Measurements from ENCODE around the gene SPSB2.
"Not testable (repeated sequence)": the region's sequence is repeated elsewhere in the genome, so short reads cannot be mapped to it uniquely, and the experiment has no call there.

SPSB2 gene

DNA sequence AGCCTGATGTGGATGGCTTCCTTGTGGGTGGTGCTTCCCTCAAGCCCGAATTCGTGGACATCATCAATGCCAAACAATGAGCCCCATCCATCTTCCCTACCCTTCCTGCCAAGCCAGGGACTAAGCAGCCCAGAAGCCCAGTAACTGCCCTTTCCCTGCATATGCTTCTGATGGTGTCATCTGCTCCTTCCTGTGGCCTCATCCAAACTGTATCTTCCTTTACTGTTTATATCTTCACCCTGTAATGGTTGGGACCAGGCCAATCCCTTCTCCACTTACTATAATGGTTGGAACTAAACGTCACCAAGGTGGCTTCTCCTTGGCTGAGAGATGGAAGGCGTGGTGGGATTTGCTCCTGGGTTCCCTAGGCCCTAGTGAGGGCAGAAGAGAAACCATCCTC lies 2.8 kb downstream of the SPSB2 start:
- DNase-seq (ENCODE audit: low read depth in 2 of 2): not testable (repeated sequence)

DNA sequence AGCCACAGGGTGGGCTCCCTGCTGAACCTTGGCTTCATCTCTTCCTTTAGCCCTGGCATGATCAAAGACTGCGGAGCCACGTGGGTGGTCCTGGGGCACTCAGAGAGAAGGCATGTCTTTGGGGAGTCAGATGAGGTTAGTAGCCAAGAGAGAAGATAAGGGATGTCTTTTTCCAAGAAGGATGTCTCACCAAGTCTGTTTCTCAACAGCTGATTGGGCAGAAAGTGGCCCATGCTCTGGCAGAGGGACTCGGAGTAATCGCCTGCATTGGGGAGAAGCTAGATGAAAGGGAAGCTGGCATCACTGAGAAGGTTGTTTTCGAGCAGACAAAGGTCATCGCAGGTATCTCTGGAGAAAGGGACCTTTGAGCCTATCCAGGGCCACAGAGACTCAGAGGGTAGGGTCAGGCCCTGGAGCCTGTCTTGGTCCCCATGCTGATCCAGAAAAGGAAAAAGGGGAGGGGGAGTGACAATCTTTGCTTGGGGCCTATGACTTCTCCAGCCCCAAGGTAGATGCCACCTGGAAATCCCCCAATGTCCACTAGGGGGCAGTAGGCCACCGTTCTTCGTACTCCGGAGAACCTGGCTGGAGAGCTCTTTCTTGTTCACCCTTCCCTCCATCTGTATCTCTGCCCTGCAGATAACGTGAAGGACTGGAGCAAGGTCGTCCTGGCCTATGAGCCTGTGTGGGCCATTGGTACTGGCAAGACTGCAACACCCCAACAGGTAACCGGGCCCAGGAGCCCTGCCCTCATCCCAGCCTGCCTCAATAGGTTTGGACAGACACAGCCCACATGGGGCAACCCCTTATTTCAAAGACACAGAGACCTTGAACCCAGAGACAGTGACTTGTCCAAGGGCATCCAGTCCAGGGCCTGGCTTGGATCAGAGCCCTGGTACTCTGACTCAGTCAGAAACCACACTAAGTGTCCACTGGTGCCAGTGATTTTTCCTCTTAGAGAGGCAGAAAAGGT lies 3.8 kb downstream of the SPSB2 start:
- DNase-seq (ENCODE audit: low read depth in 2 of 2): peak; percentile 74 to 81

DNA sequence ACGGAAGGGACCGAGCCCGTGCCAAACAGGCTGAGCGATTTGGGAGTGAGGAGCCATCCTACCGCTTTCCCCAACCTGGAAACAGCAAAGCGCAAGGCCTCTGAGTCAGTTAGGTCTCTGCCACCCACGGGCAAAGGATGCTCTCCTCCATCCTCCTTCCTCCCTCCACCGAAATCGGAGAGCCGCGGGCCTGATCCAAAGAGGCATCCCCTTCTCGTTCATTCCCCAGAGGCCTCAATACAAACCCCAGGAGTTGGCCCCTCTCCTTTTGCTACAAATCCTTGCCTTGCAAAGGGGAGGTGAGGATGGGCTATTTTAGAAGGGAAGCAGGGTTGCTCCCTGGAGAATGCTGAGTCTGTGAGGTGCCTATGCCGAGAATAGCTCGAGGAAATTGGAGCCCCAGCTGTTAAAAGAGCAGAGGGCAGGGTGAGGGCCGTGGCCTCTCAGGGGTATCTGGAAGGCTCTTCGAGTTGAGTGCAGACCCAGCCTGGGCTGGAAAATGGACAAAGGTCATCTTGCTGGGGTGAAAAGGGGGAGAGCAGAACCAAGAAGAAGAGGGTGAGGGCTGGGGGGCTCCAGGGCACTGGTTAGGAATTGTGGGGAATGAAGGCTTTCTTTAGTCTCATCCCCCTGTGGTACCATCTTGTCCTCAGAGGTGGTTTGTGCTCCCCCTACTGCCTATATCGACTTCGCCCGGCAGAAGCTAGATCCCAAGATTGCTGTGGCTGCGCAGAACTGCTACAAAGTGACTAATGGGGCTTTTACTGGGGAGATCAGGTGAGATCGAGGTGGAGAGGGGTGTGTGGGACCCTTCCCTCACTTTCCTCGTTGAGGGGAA lies 4.7 kb downstream of the SPSB2 start:
- no peak for DNase-seq (ENCODE audit: low read depth in 2 of 2)

DNA sequence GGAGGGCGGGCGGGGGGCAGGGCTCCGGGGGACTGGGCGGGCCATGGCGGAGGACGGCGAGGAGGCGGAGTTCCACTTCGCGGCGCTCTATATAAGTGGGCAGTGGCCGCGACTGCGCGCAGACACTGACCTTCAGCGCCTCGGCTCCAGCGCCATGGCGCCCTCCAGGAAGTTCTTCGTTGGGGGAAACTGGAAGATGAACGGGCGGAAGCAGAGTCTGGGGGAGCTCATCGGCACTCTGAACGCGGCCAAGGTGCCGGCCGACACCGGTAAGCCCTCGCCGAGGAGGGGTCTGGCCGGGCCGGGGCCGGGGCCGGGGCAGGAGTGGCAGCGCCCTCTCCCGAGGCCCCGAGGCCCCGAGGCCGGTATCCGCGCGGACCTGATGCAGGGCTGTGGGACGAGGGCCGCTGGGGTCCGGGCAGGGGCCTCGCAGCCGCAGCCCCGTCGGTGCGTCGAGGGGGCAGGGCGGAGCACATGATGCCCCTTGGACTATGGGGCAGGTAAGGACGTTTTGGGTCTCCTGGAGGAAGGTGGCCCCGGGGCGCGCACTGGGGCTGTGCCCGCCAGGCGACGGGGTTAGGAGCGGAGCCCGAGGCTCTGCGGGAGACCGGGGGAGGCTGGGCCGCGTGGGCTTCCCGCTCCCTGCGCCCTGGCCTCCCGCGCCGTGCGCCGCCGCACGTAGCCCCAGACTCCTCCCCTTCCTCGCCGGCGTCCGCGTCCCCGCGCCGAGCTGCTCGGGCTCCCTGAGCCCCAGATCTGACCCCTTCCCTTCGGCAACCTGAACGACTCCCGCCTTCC lies 5.5 kb downstream of the SPSB2 start, which contains the start of gene TPI1:
TPI1 (plus strand) TSS at position 119 of the 798 bp plus-strand sequence; CDS start at position 155, 36 bp downstream.
- DNase-seq (ENCODE audit: low read depth in 2 of 2): peak; percentile 68 to 73

DNA sequence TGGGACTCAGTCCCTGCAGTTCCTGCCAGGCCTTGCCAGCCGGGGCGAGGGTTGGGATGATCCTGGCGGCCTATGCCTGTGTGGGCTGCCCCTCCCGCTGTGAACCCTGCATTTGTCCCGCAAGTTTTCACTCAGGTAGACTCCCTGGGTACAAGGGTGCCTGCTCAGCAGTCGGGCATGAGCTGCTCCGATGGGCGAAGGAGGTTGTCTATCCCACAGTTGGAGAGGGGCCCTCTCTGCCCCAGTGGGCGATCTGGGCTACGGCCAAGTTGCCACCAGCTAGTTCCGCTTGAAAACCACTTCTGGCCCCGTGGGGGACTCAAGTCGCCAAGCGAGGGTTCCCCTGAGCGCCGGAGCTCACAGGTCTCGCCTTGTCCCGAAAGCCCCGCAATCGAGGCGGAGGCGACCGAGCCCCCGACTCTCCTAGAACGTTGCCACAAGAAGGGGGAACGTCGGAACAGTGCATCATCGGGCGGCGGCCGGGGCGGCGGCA lies 6.1 kb downstream of the SPSB2 start:
- DNase-seq (ENCODE audit: low read depth in 2 of 2): no peak

DNA sequence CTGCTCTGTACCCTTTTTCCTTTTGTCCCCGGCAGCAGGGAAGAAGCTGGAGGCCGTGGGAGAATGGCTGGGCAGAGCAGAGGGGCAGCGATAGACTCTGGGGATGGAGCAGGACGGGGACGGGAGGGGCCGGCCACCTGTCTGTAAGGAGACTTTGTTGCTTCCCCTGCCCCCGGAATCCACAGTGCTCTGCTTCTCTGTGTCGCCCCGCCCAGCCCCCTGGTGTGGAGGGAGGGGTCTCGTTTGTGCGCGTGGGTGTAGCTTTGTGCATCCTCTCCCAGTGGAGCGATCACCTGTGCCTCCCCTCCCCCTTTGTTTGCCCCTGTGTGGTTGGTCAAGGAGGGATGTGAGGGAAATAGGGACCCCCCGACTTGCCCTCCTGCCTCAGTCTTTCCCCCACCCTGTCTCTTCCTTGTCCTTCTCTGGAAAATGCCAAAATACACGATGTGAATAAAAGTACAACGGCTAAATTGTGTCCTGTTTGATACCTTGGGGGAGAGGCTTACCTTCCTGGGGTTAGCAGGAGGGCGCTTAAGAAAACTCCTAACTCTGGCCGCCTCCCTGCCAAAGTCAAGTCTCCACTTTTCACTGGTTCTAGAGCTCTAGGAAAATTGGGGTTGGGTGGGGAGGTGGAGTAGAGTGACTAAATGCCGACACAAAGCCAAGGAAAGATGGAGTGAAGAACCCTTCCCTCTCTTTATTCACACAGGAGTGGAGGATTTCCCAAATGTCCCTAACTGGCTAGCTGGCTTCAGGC lies 6.8 kb downstream of the SPSB2 start:
- DNase-seq (ENCODE audit: low read depth in 2 of 2): no peak

DNA sequence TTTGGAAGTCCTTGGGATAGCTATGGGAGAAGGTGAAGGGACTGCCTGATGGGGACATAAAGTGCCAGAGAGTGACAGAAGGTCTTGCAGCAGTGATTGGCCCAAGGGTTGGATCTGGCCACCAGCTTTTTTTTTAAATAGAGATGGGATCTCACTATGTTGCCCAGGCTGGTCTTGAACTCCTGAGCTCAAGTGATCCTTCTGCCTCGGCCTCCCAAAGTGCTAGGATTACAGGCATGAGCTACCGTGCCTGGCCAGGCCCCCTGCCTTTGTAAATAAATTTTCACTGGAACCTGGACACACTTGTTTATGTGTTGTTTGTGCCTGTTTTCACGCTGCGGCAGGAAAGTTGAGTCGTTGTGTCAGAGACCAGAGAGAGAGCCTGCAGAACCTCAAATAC lies 7.8 kb downstream of the SPSB2 start:
- DNase-seq (ENCODE audit: low read depth in 2 of 2): not testable (repeated sequence)

DNA sequence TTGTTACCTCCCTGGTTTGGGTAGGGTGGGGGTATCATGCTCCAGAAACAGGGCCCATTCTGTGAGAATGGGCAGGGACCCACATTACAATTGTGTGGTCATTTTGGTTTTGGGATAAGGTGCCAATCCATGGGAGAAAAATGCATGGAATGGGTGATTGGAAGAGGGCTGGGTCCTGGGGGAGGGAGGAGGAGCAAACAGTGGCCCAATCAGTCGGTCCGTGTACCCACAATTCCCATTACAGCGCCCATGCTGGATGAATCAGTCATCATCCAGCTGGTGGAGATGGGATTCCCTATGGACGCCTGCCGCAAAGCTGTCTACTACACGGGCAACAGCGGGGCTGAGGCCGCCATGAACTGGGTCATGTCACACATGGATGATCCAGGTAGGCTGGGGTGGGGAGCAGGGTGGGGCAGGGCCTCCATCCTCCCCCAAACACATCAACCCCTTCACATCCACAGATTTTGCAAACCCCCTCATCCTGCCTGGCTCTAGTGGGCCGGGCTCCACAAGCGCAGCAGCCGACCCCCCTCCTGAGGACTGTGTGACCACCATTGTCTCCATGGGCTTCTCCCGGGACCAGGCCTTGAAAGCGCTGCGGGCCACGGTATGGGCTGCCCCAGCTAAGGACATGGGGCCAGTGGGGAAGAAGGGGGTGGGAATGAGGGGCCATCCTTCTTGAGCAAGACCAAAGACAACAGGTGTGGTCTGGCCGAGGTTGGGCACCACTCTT lies 9.3 kb downstream of the SPSB2 start:
- DNase-seq (ENCODE audit: low read depth in 2 of 2): no peak

DNA sequence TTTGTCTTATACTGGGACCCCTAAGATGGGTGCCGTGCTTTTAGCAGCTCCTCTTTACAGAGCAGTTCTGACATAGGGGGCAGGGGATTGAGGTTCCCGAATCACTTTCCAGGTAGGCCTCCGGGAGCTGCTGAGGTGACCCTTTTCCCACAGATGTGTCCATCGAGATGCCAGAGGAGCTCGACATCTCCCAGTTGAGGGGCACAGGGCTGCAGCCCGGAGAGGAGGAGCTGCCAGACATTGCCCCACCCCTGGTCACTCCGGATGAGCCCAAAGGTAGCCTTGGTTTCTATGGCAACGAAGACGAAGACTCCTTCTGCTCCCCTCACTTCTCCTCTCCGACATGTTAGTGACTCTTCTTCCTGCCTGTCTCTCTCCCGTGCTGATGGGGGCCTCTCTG lies 10.1 kb downstream of the SPSB2 start:
- DNase-seq (ENCODE audit: low read depth in 2 of 2): no peak

DNA sequence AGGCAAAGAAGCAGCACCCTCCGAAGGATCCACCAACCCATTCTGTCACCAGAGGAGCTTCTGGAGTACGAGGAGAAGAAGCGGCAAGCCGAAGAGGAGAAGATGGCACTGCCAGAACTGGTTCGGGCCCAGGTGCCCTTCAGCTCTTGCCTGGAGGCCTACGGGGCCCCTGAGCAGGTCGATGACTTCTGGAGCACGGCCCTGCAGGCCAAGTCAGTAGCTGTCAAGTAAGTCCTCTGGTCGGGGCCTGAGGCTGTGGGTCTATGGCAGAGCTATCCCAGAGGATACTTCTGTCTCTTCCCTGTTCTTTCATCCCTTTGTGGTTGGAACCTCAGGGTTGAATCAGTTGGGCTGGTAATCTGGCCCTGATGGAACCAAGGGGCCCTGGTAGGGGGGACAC lies 11.7 kb downstream of the SPSB2 start:
- no peak for DNase-seq (ENCODE audit: low read depth in 2 of 2)

DNA sequence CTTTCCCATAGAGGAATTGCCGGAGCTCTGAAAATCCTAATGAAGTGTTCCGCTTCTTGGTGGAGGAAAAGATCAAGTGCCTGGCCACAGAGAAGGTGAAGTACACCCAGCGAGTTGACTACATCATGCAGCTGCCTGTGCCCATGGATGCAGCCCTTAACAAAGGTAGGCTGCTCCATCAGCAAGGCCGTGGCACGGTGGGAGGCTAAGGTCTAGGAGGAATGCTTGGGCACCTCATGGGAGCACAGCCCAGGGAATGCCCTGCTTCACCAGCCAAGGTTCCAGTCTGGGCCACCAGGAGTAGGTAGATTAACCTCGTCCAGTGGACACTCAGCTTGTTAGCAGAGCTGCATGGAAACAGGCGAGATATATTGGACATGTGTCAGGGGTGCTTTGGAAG lies 12.2 kb downstream of the SPSB2 start:
- DNase-seq (ENCODE audit: low read depth in 2 of 2): no peak

DNA sequence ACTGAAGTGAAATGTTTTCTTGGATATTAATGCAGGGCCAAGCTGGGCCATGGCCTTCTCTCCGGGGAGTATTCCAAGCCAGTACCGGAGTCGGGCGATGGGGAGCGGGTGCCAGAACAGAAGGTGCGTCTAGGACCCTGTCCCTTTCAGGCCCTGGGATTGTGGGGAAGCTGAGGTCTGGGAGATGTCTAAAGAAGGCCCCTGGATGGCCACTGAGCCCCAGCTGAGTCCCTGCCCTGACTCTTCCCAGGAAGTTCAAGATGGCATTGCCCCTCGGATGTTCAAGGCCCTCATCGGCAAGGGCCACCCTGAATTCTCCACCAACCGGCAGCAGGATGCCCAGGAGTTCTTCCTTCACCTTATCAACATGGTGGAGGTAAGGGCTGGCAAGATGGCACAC lies 13.0 kb downstream of the SPSB2 start:
- DNase-seq (ENCODE audit: low read depth in 2 of 2): no peak

DNA sequence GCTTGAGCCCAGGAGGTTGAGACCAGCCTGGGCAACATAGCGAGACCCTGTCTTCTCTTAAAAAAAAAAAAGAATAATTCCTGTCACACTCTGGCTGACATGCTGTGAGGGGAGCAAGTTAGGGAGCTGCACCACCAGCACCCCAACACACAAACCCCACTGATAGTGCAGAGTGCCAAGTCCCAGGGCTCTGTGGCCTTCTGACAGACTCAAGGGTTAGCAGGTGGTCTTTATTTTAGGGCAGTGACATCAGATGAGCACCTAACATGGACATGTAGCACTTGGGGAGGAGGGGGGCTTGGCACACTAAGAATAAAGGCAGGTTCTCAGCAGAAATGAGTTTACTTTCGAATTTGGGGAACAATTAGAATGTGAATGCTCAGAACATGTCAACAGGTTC lies 14.3 kb downstream of the SPSB2 start:
- no peak for DNase-seq (ENCODE audit: low read depth in 2 of 2)

DNA sequence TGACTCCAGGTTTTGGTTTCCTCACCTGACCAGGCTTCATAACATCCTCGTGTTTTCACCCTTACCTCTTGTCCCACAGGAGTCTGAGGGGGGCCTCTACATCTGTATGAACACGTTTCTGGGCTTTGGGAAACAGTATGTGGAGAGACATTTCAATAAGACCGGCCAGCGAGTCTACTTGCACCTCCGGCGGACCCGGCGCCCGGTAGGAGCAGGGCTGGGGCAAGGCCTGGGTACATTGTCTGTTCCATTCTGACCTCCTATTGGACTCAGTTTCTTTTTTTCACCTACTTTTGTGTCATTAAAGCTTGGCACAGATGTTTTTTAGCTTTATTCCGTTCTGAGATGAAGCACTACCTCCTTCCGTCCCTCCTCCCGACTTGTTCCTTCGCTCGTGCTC lies 17.8 kb downstream of the SPSB2 start:
- DNase-seq (ENCODE audit: low read depth in 2 of 2): no peak

DNA sequence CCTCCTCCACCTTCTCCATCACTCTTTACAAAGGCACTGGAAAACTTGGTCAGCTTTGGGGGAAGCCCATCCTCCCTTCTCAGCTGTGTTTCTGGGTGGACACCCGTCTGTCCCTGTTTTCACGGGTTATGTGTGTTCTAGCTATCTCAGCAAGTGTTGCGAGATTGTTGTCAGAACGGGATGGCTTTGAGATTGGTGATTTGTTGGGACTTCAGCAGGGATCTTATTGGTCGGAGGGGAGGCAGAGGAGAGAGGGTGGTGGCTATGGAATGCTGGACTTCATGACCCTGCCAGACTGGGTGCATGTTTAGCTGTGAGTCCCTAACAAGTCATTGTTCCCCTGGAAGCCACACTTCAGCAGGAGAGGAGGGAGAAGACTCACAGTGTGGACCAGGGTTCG lies 19.1 kb downstream of the SPSB2 start:
- DNase-seq (ENCODE audit: low read depth in 2 of 2): no peak

DNA sequence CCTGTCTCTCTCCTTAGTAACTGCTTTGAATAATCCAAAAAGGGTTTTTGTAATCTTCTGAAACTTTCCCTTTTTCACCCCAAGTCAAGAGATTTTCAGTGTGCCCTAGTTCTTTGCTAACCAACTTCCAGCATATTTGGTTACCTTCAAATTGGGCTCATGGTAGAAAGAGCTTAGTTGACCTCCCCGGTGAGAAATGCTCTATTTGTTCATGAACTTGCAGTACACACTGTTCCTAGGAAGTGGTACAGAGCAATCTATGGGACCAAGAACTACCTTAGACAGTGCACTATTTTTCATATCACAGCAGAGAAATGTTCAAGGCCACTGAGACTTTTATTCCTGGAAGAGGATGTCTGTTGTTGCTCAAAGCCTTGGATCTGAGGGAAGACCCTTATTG lies 19.5 kb downstream of the SPSB2 start:
- DNase-seq (ENCODE audit: low read depth in 2 of 2): no peak

DNA sequence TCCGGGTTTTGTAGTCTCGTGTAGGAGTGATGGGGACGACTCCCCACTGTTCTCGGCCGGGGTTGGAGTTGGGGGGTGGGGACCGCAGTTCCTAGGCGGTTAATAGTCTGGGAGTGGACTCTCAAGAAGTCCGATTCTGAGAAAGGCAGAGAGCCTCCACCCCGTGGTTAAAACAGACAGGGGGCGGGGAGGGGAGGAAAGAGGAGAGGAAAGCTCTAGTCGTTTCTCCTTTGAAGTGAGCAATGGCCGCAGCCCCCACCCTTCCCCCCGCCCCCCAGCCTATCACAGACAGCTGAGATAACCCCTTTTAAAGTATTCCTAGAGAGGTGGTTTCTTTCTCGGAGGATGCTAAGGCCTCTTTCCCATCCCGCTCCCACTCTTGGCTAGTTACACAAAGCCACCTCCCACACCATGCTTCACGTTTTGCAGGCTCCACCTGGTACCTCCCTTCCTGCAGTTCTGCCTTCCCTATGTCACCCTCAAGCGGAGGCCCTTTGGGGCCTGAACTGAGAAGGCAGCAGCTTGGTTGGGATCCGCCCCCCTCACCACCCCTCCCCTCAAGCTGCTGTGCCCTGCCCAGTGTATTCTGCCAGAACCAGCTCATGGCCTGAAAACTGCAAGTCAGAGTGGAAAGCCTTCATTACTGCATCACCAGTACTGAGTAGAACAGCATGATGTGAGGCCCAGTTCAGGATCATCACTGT lies 20.3 kb downstream of the SPSB2 start:
- peak; percentile 56 to 64 for DNase-seq (ENCODE audit: low read depth in 2 of 2)

DNA sequence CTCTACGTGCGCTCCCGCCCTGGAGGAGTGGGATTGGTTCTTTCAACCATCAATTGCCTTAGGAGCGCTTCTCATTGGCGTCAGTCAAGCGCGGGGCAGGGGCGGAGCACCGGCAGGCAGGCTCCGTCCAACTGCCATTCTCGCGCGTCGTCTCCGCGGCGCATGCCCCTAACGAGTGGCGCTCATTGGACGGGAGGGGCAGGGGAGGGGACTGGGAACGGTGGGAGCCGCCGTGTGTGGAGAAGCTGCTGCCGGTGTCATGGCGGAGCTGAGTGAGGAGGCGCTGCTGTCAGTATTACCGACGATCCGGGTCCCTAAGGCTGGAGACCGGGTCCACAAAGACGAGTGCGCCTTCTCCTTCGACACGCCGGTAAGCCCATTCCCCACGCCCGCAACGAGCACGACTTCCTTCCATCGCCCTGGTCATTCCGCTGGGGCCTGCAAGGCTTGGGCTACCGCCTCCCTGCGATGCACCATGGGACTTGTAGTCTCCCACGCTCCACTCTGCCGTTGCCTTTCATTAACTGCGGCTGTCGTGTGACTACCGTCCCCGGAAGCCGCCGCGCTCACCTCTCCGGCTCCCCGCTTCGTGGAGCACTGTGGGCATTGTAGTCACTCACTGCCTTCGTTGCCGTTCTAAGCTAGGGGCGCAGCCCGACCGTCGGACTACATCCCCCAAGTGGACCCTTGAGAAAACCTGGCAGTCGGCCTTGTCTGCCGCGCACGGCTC lies 21.0 kb downstream of the SPSB2 start, which contains the start of gene USP5:
USP5 (plus strand) TSS at position 230 of the 730 bp plus-strand sequence; CDS start at position 260, 30 bp downstream.
- peak; percentile 93 to 95 for DNase-seq (ENCODE audit: low read depth in 2 of 2)
